ENCODE data around the gene QSER1.

- TF ChIP-seq CTCF (conservative IDR thresholded peaks at IDR 0.05; ENCODE audit: low read depth, low read length) (no peak), EZH2 (IDR thresholded peaks at IDR 0.05; ENCODE audit: borderline replicate concordance, low read depth, low read length, poor library complexity, severe bottlenecking) (no peak)
These were observed 6.4 kb upstream of the QSER1 start for GRCh38 chr11:32886180-32886579.
